ENCODE measurements around the gene ANK2. TPM values are rescaled to one million over a fixed set of nuclear protein-coding genes. Genes with fewer than 3 reads are reported as not detected.

ANK2 gene
- polyA plus RNA-seq, 1 experiment, result 1.3 TPM

DNA sequence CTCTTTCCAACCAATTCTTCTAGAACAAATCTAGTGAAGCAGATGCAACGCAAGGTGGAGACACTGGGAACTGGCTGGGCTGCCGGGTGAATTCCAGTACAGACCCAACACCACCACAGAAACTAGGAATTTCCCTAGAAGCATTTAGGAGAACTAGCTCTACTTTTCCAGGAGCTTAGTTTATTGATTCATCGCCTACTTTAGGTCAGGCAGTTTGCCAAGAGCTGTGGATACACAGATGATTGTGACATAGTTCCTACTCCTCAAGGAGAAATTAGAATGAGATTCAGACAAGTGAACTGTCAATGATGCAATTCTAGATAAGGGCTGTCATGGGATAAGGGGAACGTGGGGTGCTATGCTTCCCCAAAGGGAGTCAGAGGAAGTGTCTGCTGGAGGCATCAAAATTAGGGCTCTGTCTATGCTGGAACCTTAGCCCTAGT, 362.1 kb downstream of the ANK2 start:
- Histone ChIP-seq H3K27ac (ENCODE audit: low read depth, low read length) (no peak overlapping the region), H3K27me3 (ENCODE audit: control insufficient read depth, insufficient read depth, low read length) (no peaks in the 10 kb centered on the region), H3K4me3 (ENCODE audit: low read depth, low read length) (no peak overlapping the region), H3K9me3 (ENCODE audit: control insufficient read depth, insufficient read depth, low read length) (no peaks in the 10 kb centered on the region)
- ChIA-PET POLR2A (no interaction called here), CTCF (interaction anchor here (0.9 to 1.6 kb wide), 3 partner anchors 16 to 136 kb away, joined by 3 to 4 read pairs (median 4); no protein-coding TSS in a partner anchor)
- peak; percentile 87 for DNase-seq (ENCODE audit: low read depth, low spot score)
- TF ChIP-seq, protein P1, sequence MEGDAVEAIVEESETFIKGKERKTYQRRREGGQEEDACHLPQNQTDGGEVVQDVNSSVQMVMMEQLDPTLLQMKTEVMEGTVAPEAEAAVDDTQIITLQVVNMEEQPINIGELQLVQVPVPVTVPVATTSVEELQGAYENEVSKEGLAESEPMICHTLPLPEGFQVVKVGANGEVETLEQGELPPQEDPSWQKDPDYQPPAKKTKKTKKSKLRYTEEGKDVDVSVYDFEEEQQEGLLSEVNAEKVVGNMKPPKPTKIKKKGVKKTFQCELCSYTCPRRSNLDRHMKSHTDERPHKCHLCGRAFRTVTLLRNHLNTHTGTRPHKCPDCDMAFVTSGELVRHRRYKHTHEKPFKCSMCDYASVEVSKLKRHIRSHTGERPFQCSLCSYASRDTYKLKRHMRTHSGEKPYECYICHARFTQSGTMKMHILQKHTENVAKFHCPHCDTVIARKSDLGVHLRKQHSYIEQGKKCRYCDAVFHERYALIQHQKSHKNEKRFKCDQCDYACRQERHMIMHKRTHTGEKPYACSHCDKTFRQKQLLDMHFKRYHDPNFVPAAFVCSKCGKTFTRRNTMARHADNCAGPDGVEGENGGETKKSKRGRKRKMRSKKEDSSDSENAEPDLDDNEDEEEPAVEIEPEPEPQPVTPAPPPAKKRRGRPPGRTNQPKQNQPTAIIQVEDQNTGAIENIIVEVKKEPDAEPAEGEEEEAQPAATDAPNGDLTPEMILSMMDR (IDR thresholded peaks at IDR 0.05; ENCODE audit: low read depth, low read length), result peak; percentile 23

DNA sequence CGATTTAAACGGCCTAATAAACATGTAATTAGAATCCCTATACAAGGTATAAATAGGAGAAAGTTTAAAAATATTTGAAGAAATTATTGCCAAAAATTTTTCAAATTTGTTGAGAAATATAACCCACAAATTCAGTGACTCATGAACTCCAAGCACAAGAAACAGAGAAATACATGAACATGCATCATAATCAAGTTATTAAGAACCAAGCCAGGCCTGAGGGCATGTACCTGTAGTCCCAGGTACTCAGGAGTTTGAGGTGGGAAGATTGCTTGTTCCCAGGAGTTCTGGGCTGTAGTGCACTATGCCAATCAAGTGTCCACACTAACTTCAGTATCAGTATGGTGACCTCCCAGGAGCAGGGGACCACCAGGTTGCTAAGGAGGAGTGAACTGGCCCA, 370.2 kb downstream of the ANK2 start:
- ChIA-PET CTCF (no interaction called here), POLR2A (no interaction called here)
- Histone ChIP-seq H3K27me3 (ENCODE audit: control insufficient read depth, insufficient read depth, low read length) (no peaks in the 10 kb centered on the region), H3K4me3 (ENCODE audit: low read depth, low read length) (no peak overlapping the region), H3K27ac (ENCODE audit: low read depth, low read length) (no peak overlapping the region), H3K9me3 (ENCODE audit: control insufficient read depth, insufficient read depth, low read length) (no peaks in the 10 kb centered on the region)
- no peak for DNase-seq (ENCODE audit: low read depth, low spot score)
- TF ChIP-seq, protein P1 (IDR thresholded peaks at IDR 0.05; ENCODE audit: low read depth, low read length), result no peak

DNA sequence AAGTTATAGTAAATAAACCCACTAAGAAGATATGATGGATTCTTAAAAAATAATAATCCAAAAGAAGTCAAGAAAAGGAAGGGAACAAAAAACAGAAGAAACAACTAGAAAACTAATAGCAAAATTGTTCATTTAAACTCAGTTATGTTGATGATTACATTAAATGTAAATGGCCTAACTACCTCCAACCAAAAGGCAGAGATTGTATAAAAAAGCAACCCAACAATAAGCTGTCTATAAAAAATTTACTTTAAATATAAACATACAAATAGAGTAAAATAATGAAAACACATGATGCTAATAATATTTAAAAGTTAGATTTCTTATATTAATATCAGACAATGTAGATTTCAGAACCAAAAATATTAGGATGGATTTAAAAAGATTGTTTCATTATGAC, 371.5 kb downstream of the ANK2 start:
- TF ChIP-seq, protein P1 (IDR thresholded peaks at IDR 0.05; ENCODE audit: low read depth, low read length), result no peak
- no peaks in the 10 kb centered on the region for H3K27me3 ChIP-seq (ENCODE audit: control insufficient read depth, insufficient read depth, low read length)
- no peak overlapping the region for H3K27ac ChIP-seq (ENCODE audit: low read depth, low read length)
- POLR2A ChIA-PET, result no interaction called here
- no peaks in the 10 kb centered on the region for H3K9me3 ChIP-seq (ENCODE audit: control insufficient read depth, insufficient read depth, low read length)
- DNase-seq (ENCODE audit: low read depth, low spot score), result no peak
- CTCF ChIA-PET, result no interaction called here
- no peak overlapping the region for H3K4me3 ChIP-seq (ENCODE audit: low read depth, low read length)

DNA sequence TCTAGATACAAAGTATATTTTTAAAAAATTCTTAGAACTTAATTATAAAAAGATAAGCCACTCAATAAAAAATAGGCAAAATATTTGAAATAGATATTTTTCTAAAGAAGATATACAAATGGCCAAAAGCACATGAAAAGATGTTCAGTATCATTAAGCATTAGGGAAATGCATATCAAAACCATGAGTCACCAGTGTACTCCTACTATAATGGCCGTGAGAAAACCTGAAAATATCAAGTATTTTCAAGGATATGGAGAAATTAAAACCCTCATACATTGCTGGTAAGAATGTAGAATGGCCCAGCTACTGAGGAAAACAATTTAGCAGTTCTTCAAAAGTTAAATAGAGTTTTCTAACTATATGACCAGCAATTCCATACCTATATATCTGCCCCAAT, 374.2 kb downstream of the ANK2 start:
- Histone ChIP-seq H3K4me3 (ENCODE audit: low read depth, low read length) (no peak overlapping the region), H3K27me3 (ENCODE audit: control insufficient read depth, insufficient read depth, low read length) (no peaks in the 10 kb centered on the region), H3K27ac (ENCODE audit: low read depth, low read length) (no peak overlapping the region), H3K9me3 (ENCODE audit: control insufficient read depth, insufficient read depth, low read length) (no peaks in the 10 kb centered on the region)
- POLR2A ChIA-PET, result no interaction called here
- no peak for DNase-seq (ENCODE audit: low read depth, low spot score)
- TF ChIP-seq, protein P1 (IDR thresholded peaks at IDR 0.05; ENCODE audit: low read depth, low read length), result no peak
- CTCF ChIA-PET, result no interaction called here

DNA sequence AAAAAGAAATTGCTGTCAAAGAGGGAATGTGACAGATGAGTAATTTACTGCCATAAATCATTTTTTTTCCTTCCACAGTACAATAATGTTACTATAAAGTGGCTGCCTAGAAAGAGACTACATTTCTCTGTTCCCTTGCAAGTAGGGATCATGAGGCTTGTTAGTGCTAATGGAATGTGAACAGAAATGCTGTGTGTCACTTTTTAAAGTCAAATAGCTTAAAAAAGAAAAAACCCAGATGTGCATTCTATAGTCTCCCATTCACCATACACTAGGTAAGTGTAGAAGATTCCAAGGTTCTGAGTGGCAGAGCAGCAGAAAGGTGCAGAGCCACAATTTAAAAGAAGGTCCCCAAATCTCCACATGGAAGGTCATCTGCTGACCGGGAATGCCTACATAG, 383.7 kb downstream of the ANK2 start:
- H3K27me3 ChIP-seq (ENCODE audit: control insufficient read depth, insufficient read depth, low read length), result no peaks in the 10 kb centered on the region
- DNase-seq (ENCODE audit: low read depth, low spot score), result no peak
- no peaks in the 10 kb centered on the region for H3K9me3 ChIP-seq (ENCODE audit: control insufficient read depth, insufficient read depth, low read length)
- no peak overlapping the region for H3K4me3 ChIP-seq (ENCODE audit: low read depth, low read length)
- TF ChIP-seq, protein P1 (IDR thresholded peaks at IDR 0.05; ENCODE audit: low read depth, low read length), result no peak
- H3K27ac ChIP-seq (ENCODE audit: low read depth, low read length), result no peak overlapping the region
- ChIA-PET POLR2A (no interaction called here), CTCF (no interaction called here)

Small RNAs within 50 kb of the gene (small RNA-seq; reads per million reads assigned to genes)
- gene MIR8082 (ENCODE audit: insufficient read length, low read depth), result not detected
- not detected for gene RN7SL184P (ENCODE audit: insufficient read length, low read depth)
- not detected for gene RNU1-138P (ENCODE audit: insufficient read length, low read depth)

All from AG04450 (cell line).